Activated gamma-delta T cell treated with anti-CD3 and anti-CD28 coated beads, Interleukin-2, amount 50 U/mL, for 16 hours (primary cell): ENCODE results near the gene NTRK3.
"Not testable (repeated sequence)": the region's sequence is repeated elsewhere in the genome, so short reads cannot be mapped to it uniquely, and the experiment has no call there.

ENCODE experiments used
- DNase-seq: peaks from one replicate; pipeline ENCODE4 v3.0.0-alpha.2; 2020; ENCODE audit warnings: low read depth

The NTRK3 gene

DNA sequence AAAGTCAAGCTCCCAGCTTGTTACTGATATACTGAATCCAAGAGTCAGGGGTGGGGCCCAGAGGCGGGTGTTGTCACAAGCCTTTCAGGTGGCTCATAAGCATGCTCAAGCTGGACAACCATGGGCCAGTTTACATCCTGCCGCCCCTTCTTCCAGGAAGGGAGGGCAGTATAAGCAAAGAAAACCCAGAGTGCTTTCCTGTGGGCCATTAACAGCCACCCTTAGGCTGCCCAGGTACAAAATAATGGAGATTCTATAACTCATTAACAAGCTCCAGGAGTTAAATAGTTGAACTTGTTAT, 183.2 kb downstream of the NTRK3 start:
- DNase-seq: no peak

DNA sequence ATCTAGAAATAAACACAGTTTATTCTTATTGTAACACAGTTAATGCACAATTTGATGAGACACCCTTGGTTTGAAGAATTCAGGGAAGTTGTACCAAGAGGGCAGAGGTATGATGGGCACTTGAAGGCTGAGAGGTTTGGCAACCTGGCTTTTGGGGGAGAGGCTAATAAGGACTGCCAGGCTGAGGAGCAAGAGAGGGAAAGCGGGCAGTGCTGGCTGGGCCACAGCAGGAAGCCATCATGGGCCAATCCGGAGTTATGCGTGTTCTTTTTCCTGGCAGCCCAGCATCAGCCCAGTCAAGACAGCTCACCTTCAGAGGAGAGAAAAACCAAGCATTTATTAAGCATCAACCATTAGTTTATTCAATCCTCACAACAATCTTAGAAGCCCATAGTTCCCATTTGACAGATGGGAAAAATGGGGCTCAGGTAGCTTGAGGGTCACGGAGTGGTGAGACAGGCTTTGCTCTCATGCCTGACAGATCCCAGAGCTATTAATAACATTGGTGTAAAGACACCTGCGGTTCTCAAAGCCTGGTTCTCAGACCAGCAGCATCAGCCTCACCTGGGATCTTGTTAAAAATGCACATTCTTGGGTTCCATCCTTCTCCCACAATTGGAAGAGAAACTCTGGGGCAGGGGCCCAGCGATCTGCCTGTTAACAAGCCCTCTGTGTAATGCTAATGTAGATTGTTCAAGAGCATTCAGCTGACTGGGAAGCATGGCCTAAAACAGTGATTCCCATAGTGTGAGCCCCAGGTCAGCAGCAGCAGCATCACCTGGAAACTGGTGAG, 183.7 kb downstream of the NTRK3 start:
- no peak for DNase-seq

- not testable (repeated sequence) for DNase-seq
Observed at GRCh38 chr15:88072133-88072532, 184.4 kb downstream of the NTRK3 start.

- no peak for DNase-seq
Observed at GRCh38 chr15:88071141-88071540, 185.4 kb downstream of the NTRK3 start.

- no peak for DNase-seq
Observed at GRCh38 chr15:88069561-88069960, 187.0 kb downstream of the NTRK3 start.

GRCh38 chr15:88067331-88067685, 189.2 kb downstream of the NTRK3 start:
- no peak for DNase-seq

- DNase-seq: no peak
Observed at GRCh38 chr15:88066636-88067330, 189.8 kb downstream of the NTRK3 start.

GRCh38 chr15:88061452-88061851, 195.1 kb downstream of the NTRK3 start:
- DNase-seq: no peak

GRCh38 chr15:88060383-88060782, 196.2 kb downstream of the NTRK3 start:
- DNase-seq: no peak

DNA sequence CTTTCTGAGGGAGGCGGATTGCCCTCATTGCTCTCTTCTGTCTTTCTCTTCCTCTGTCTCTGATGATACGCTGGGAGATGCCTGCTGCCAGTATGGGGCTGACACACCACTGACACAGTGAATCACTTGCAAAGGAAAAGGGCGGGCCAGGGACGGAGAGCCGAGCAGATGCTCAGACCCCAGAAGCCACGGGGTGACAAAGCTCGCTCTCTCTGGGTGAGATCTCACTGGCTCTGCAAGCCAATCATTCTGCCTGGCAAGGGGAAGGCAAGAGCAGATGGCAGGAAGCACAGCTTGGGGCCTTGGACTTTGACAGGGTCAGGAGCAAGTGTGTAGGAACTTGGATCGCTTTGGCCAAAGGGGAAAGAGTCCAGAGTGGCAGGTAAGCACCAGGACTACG, 198.7 kb downstream of the NTRK3 start:
- no peak for DNase-seq

- no peak for DNase-seq
Observed at GRCh38 chr15:88049506-88049905, 207.0 kb downstream of the NTRK3 start.

GRCh38 chr15:88048755-88049154, 207.8 kb downstream of the NTRK3 start:
- DNase-seq: no peak

GRCh38 chr15:88048237-88048636, 208.3 kb downstream of the NTRK3 start:
- no peak for DNase-seq

- no peak for DNase-seq
Observed at GRCh38 chr15:88046576-88047129, 209.9 kb downstream of the NTRK3 start.

DNA sequence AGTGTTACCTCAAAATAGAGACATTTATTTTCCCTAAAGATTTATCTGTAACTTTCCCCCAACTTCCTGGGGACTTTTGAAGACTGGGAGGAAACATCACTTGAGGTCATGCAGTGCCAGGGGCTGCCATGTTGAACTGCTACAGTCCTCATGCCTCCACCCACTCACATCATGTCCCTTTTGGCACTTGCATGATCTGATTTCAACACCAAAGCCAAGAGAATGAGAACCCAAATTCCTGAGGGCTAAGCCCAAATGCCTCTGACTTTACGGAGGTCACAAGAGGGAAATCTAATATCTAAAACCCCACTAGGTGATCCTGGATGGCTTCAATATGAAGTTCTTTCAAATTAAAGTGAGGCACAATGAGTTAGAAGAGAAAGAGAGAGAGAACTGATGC, 213.1 kb downstream of the NTRK3 start:
- no peak for DNase-seq

DNA sequence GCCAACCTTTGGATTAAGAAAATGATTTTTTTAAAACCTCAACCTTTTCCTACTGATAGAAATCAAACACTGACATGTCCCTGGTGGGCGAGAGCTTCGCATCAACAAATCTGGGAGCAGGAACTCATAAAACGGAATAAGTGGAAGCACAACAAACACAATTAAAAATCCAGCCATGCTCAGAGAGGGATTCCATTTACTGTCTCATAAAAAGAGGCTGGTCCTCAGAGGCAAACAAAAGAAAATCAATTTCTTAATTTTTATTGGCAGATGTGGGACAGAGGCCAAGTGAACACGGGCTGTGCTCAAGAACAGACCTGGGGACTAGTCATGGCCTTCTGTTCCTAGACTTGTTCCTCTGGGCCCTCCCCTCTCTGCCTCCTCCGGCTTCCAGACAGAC, 214.5 kb downstream of the NTRK3 start:
- no peak for DNase-seq

- DNase-seq: no peak
Observed at GRCh38 chr15:88040516-88040915, 216.0 kb downstream of the NTRK3 start.

DNA sequence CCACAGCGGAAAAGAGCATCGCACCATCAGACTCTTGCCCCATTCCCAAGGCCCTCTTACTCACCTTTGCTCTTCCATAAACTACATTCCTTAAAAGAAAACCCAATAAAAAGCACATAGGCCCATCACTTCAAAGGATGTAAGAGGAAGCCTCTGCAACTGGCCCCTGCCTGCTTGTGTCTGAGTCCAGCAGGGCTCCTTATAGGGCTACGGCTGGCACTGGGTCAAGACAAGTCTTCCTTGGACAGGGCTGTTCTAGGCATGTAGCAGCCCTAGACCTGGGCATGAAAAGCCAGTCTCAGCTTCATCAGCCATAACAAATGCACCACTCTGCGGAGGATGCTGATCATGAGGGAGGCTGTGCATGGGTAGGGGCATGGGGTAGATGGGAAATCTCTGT, 218.3 kb downstream of the NTRK3 start:
- no peak for DNase-seq

DNA sequence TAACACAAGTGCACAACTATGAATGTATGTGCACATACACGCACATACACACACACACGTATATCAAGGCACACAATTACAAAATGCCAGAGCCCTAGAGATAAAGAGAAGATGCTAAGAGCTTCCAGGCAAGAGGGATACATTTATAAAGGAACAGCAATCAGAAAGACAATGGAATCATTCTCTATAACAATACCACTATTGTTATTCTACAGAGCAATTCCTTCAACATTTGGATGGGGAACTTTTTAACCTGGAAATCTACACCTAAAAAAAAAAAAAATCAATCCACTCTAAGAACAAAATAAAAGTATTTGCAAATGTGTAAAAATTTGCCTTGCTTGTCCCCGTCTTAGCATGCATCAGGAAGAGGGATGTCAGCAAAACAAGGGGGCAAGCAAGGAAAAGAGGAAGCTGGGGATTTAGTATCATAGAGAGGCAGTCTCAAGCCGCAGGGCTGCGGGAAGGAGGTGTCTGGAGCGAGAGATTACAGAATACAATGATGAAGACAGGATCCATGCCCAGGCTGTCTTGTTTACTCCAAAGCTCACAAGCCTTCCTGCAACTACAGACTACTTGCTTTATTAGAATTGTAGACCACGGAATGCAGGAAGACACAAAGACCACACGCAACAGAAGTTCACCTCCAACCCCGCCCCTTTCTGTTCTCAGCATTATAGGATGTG, 220.2 kb downstream of the NTRK3 start:
- no peak for DNase-seq

DNA sequence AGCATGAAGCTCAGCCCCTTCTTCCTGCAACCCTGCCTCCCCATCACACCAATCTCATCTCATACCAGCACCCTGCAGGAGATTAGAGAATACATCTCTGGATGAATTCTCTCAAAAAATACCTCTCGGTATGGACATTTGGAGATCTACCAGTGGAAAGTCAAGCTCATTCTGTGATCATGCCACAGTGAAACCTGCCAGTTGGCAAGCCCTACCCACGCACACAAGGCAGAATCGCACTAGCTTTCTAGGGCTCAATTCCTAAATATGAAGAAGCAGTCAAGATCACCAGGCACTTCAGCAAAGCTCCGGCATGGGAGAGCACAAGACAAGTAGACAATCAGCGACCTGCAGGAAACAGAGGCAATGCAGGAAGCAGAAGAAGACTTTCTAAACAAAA, 221.2 kb downstream of the NTRK3 start:
- no peak for DNase-seq

GRCh38 chr15:88033421-88033820, 223.1 kb downstream of the NTRK3 start:
- DNase-seq: not testable (repeated sequence)

DNA sequence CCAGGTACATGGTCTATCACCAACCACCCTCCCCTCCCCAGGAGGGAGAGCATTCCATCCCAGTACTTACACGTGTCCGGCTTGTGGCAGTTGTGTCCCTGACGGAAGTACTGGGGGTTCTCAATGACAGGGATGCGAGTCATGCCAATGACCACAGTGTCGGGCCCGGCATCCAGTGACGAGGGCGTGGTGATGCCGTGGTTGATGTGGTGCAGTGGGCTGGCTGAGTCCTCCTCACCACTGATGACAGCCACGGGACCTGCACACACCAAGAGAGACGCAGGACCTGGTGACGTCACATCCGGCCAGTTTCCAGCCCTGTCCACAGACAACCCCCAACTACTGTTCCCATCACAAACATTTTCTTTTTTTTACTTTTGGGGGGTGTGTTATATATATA, 223.8 kb downstream of the NTRK3 start:
- no peak for DNase-seq

DNA sequence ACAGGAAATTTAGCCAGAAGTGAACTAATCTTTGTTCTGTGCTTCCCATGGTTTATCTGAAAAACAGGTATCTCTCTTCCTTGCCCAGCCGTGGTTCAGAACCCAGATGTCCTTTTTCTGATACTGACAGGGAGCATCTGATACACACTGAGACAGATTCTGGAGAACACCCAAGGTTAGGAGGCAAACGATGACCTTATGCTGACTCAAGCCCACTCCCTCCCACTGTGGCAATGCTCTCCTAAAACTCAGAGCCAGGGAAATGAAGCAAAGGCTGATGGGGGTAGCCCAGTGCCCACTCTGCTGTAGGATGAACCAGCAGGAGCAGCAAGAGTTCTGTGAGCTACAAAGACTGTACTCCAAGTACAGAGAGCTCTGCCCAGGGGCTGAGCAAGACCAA, 225.1 kb downstream of the NTRK3 start:
- DNase-seq: no peak
